Retina (tissue), 1 donor: ENCODE measurements around the gene PDLIM1.
A peak's percentile ranks its signal among the peaks of the same experiment; 100 is the strongest.

ENCODE experiments used
- DNase-seq: peaks from one replicate; pipeline ENCODE4 v3.0.0-alpha.2; 2016

PDLIM1 gene

DNA sequence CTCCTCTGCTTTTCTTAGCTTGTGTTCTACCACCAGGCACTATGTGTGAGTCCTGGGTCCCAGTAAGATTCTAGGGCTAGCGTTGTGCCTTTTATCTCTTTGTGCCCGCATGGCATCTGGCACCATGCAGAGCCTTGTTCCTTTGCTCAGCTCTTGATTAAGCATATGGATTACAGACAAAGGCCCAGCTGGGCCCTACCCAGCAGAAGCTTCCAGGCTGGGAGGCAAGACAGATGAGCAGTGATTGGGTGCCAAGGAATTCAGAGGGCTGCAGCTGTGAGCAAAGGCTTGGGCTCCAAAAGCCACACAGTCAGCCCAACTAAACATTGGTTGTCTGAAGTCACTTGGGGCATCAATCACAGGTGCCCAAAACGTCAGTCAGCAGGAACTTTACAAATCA, 94.8 kb downstream of the PDLIM1 start:
- DNase-seq, result peak; percentile 17

GRCh38 chr10:95193944-95194343, 96.9 kb downstream of the PDLIM1 start, which contains the start of gene ACSM6:
Gene ACSM6 (plus strand): TSS chr10:95194238. CDS start chr10:95194486, 248 bp downstream.
- no peak for DNase-seq

DNA sequence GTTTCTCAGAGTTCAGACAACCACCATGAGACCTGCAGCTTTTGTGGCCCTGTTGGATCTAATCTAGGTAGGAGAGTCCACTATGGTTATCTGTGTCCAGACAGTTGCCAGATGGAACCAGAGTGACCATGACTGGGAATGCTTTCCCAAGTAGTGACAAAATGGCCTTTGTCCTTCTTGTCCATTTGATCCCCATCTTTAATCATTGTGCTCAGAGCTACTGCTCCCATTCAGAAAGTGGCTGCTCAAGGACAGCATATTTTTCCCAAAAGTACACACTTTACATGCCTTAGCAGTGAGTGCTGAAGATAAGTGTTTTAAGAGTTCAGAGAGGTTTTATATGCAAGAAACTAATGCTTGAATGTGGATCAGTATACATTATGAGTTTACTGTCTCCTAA, 102.2 kb downstream of the PDLIM1 start:
- no peak for DNase-seq

DNA sequence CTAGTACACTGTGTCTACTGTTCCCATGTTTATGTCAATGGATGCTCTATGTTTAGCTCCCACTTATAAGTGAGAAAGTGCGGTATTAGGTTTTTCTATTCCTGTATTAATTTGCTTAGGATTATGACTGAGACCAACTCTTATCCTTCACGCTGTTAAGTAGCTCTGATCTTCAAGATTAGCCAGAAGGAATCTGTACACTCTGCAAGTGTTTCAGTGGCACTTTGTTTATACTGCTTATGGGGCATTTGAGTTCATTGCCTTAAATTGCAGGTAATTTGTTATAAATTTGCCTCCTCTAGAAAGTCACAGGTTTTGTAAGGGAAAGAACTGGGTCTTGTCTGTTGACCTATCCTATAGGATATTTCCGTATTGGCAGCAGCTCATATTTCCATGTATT, 103.2 kb downstream of the PDLIM1 start:
- no peak for DNase-seq
